WTC11 (cell line): ENCODE data around the gene ST3GAL5.

Source experiments
- CTCF ChIP-seq: fragments of 200-600 bp; IDR thresholded peaks from 2 replicates; pipeline ENCODE4 v1.8.0; 2022; ENCODE audit warnings: antibody characterized with exemption
- NR2C2 ChIP-seq: sonication (generic); formaldehyde crosslinking; IDR thresholded peaks from 2 replicates; pipeline ENCODE4 v1.8.0; 2022; ENCODE audit warnings: mild to moderate bottlenecking, missing genetic modification reagents
- SP1 ChIP-seq: sonication (generic); formaldehyde crosslinking; conservative IDR thresholded peaks from 2 replicates; pipeline ENCODE4 v1.8.1; 2022; ENCODE audit warnings: missing genetic modification reagents

DNA sequence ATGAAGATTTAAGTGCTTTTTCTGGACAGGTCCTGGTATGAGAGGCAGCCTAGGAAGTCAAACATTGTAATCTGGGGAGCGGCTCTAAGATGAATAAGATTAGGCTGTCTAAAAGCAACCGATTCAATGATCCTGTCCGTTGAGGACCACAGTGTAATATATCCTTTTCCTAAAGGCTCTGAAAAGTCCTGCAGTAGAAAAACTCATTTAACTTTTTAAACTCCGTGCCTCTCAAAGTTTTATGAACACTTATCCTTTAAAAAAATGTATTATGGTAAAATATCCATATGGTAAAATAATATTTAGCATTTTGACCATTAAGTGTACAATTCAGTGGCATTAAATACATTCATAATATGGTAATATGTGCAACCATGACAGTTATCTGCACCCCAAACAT lies 95.2 kb downstream of the ST3GAL5 start:
- TF ChIP-seq NR2C2 (CRISPR knock-in tag), result no peak
- TF ChIP-seq CTCF, result no peak
- no peak for TF ChIP-seq SP1 (CRISPR knock-in tag)
